G401.6 (cell line): ENCODE measurements around the gene WDFY2.

Experiments used
- FAIRE-seq: peaks from 2 replicates; lab custom pipeline; 2012; peaks lifted over from hg19 to GRCh38; lab: Jason Lieb, UNC

Gene WDFY2

DNA sequence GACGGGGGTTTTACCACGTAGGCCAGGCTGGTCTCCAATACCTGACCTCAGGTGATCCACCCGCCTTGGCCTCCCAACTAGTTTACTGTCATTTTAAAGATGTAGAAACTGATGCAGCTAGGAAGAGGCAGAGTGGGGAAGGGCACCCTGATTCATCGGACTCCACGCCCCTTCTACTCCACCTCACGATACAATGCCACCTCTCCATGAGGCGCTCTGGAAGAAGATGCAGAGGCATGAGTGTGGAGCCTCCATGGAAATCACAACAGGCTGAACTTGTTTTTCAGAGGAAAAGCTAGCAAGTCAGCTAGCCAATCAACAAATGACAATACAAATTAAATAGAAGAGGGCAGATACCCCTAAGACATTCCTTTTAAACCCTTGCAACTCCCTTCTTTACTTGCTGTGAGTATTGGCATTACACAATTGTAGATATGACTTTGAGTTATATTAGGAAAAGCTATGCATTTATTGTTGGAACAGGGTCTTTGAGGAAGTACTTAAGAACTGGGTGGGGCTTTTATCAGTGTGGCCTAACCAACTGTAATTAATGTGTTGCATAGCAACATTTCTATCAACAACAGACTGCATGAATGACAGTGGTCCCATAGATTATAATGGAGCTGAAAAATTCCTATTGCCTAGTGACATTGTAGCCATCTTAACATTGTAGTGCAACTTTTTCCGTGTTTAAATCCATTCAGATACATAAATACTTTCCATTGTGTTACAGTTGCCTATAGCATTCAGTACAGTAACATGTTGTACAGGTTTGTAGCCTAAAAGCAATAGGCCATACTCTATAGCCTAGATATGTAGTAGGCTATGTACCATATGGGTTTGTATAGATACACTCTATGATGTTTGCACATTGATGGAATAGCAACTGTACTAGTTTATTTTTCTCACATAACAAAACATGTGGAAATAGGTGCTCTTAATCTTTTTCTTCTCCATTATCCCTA lies 17.6 kb downstream of the WDFY2 start:
- FAIRE-seq, result no peak

DNA sequence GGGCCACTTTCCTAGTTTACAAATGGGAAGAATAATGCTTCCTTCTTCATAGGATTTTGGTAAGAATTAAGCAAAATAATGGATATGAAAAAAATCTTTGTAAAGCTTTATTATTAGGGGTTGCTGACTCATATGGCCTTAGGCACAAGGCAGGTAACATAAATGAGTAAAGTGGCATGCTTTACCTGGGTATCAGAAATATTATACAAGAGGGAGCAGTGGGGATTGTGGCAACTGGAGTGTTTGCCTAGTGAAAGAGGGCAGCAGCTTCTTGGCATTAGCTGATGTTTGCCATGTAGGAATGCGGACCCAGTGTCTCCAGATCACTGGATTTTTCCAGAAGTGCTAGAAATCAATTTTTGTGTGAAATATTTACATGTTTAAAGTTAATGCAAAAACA lies 19.5 kb downstream of the WDFY2 start:
- no peak for FAIRE-seq

DNA sequence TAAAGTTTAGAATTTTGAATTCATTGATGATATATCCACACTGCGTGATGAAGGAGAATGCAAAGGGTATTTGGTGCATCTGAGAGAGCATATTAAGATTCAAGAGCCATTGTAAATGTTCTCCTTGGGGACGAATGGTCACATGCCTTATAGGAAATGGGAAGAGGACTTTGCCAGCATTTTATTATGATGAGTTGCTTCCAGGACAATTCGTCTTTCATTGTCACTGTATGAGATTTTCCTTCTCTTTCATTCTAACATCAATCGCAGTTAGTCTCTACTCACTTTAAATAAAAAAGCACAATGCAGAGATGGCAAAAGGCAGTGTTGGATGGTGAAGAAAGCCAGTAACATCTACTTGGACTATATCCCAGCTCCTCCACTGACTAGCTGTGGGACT lies 21.4 kb downstream of the WDFY2 start:
- no peak for FAIRE-seq

DNA sequence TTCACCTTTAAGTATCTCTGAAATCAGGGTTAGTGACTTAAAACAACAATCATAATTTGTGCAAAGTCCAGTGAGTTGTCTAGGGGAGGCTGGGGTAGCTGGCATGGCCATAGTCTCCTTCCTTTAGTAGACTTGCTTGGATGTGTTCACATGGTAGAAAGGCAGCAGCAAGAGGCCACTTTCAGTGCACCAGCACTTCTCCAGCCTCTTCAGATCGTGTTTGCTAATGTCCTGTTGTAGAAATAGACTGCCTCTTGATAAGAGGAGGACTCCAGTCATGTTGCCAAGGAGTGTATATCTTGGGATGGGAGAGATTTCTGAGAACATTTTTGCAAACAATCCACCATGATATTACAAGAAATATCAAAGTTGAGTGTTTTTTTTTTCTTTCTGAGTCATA lies 22.9 kb downstream of the WDFY2 start:
- no peak for FAIRE-seq

DNA sequence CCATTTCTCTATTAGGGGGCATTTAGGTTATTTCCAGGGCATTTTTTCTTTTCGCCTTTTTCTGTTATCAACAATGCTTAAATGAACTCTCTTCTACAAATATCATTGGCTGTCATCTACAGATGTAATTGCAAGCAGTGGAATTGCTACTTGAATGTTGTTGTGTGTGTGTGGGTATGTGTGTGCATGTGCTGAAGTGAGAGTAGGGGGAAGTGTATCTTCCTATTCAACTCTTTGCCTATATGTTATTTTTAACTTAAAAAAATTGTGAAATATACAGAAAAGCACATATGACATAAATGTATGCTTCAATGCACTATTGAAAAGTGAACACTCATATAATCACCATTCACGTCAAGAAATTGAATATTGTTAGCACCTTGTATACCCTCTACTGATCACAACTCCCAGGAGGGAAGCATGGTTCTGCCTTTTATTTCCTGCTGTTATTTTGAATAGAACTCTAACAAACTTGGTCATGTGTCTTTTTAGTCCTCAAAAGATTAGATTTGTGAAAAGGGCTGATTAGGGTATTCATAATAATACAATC lies 24.7 kb downstream of the WDFY2 start:
- FAIRE-seq, result no peak

DNA sequence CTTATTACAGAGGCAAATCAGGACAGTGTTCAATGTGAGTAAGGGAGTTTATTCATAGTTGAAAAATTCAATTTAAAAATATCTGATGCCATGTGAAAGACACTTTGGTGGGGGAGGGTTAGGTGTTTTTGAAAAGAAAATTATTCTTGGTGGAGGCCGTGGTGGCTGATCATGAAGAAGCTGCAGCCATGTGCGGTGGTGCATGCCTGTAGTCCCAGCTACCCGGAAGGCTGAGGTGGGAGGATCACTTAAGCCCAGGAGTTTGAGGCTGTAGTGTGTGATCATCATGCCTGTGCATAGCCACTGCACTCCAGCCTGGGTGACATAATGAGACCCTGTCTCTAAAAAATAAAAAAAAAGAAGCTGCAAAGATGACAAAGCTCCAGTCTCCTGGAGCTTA lies 28.6 kb downstream of the WDFY2 start:
- no peak for FAIRE-seq

DNA sequence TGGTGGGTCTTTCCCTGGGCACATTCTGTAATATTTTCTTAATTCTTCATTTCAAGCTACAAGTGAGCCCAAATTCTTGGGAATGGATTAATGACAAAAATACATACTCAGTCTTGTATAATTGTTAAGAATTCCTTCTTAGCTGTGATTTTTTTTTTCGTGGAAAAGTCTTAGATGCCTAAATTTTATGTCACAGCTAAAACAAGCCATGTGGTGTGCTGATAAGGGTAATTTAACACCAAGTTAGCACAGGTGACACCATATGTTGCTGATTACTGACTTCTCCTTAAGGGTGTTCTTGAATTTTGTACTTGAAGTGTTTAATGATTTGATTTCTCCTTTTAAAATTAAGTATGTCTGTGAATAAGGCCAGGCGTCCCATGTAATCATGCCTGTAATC lies 29.3 kb downstream of the WDFY2 start:
- no peak for FAIRE-seq

DNA sequence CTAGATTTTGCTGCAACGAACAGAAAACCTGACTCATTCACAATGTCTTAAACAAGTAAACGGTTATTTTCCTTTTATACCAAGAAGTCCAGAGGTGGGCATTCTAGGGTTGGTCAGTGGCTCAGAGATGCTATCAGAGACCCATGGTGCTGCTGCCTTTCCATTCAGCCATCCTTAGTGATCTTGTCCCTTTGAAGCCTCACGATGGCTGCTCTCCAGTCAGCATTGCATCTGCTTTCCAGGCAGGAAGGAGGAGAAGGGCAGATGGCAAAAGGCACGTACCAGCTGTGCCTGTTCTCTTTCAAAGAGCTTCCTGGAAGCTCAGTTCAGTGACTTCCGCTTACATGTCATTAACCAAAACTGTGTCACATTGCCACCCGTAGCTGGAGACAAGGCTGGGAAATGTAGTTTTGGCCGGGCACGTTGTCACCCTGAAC lies 30.1 kb downstream of the WDFY2 start:
- FAIRE-seq, result no peak

DNA sequence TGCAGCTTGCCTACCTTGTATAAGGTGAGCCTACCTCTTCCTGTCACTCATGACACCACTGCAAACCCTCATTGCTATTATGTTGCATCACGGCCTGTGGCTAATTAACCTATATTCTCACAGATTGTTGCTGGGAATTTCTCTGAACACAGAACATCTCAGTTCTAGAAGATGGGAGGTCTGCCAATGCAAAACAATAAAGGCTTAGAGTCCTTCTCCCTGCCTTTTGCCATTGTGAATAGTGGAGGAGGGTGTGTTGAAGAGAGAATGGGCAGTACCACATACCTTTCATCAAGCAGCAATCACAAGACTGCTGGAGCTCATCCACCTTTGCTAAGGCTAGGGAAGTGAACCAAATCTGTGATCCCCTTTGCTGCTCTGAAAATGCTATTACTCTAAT lies 34.4 kb downstream of the WDFY2 start:
- FAIRE-seq, result no peak

DNA sequence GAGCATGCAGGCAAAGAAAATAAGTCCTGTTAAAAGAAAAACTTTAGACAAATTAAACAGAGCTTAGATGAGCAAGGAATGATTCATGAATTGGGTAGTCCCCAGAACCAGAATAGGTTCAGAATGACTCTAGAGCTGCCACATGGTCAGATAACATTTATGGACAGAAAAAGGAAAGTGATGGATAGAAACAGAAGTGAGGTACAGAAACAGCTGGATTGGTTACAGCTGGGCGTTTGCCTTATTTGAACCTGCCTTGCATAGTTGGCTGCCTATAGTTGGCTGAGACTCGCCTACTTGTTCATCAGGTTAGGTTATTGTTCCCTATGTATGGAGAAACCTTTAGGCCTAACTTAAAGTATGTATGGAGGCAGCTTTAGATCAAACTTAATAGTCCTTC lies 35.4 kb downstream of the WDFY2 start:
- no peak for FAIRE-seq

DNA sequence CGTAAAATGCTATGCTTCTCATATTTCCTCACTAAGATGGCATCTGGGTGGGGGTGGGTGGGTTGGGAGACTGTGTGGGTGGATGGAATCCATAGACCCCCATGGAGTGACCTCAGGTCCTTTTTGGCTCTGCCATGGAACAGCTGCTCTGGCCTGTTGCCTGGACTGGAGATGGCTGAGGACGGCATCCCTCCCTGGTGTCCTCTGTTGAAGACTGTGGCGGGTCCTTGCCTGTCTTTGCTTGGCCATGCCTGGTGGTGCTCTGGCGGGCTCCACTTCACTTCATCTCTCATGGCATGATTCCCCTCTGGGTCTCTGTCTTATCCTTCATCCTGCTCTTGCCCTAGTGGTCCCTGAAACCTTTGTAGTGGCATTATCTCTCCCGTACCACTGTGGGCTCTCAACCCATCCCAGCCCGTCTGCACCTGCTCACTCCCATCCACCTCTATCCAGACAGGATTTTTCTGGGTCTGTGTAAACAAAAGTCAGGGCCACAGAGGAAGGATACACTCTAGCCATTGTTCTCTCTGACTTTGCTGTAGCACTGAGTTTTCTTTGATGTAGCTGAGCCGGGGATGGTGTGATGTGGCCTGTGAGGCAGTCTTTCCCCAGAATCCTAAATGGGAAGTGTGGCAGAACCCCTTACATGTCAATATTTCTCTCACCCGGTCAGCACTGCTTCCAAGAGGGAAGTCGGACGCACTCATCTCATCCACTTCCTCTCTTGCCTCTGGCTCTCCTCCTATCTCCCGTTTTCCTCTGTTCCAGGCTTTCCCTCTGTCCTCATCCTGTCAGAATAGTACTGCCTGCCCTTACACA lies 36.1 kb downstream of the WDFY2 start:
- FAIRE-seq, result no peak

DNA sequence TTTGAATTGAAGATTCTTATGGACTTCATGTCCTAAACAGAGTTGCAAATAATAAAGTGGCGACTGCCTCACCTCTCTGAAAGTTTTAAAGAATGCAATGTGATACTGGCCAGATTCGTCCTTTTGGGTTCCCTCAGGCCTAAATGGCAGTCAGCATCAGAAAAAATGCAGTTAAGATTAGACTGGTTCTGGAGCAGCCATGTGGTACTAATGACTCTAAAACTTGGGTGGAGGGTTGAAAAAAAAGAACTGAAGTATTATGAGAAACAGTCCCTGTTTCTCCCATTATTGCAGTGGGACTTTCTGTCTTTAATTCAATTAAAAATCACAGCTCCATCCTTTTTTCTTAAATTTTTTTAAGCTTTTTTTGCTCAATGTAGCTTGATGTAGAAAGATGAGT lies 37.3 kb downstream of the WDFY2 start:
- no peak for FAIRE-seq

DNA sequence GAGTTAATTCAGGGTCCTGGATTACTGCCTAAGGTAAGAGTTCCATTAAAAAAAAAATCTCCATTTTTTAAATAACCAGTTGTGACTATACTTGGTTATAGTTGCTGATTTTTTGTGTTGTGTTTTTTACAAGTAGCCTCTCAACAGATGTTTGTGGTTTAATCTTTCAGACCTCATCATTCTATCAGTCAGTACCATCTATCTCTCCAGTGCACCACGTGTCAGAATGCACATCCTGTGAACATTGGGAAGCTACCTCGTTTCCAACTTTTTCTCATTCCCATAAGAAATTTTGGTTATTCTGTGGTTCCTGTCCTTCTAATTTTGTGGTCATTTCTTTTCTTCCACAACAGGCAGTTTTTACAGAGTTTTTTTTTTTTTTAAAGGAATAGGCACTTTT lies 39.2 kb downstream of the WDFY2 start:
- FAIRE-seq, result no peak

DNA sequence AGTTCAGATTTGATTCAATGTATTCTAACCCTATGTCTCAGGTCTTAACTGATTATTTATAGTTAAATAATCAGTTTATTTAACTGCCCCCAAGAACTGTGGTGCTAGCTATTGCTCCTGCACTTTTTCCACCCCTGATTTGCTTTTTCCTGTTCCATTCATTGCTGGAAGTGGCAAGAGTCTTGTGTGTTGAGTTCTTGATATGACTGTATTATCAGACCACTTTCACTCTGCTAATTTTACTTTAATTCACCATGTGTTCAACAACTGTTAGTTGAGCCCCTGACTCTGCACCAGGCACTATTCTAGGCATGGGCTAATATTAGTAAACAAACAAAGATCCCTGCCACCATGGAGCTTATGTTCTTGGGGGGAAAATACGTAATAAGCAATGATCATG lies 39.9 kb downstream of the WDFY2 start:
- FAIRE-seq, result no peak

DNA sequence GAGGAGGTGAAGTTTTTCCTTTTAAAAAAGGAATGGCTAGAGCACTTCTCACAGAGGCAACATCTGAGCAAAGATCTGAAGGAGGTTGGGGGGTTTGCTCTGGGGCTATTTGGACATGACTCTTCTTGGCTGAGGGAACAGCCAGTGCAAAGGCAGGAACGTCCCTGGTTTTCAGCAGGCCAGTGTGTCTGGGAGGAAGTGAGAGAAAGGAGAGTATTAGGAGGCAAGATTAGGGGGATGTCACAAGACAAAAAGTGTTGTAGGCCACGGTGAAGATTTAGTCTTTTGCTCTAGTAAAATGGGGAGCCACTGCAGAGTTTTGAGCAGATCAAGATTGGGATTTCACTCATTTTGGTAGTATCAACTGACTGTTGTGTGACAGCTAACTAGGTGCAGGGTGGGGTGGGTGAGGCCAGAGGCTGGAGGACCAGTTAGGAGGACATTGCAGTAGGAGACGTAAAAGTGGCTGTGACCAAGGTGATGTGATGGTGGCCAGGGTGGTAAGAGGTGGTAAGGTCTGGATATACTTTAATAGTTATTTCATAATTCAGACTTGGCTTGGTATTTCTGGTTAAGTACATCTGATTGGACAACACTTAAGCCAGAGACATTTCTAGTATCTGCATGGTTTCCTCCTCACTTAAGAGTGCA lies 40.6 kb downstream of the WDFY2 start:
- no peak for FAIRE-seq

DNA sequence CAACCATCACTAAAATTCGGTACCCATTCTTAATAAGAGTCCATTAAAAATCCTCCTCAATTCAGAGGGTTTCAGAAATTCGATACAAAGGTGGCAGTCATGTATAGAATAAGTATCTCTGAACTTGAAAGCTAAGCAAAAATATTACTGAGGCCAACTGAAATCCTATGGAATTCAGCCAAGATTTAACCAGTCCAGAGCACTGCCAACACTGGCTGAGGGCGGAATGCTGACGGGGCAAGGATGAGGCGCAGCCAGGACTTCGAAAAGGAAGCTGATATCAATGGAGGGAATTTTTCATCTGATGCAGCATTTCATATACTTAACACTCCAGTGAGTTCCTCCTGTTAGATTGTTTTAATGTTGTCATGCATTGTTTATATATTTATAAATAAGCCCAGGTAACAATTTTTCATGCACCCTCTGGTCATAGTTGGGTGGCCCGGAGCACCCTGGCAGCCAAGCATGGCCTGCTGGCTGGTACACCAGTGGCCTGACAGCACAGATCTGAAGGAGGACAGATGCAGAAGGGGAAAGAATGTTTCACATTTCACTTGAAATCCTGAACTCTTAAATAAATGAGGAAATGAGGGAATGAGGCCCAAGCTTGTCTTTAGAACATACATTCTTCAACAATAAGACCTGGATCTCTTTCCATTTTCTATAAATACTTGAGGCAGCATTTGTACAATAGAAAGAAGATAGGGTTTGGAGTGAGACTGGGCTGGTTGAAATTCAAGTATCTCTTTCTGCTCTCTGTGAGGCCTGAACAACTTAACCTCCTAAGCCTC lies 41.5 kb downstream of the WDFY2 start:
- no peak for FAIRE-seq

DNA sequence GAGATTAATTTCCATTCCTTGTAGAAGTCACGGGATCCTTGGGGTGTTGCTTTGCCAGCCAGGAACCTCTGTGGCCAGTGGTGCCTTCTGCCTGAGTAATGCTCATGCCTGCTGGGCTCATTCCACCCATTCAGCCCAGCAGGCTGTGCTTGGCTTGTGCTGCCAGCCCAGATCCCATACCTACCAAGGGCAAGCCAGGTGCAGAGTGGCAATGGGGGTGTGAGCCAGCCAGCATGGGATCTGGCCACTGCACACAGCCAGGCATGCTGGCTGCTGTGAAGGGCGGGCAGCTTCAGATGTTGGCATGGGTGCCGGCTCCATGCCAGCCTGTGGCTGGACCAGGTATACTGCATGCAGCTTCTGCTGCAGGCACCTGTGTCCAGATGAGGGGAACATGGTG lies 42.5 kb downstream of the WDFY2 start:
- no peak for FAIRE-seq

DNA sequence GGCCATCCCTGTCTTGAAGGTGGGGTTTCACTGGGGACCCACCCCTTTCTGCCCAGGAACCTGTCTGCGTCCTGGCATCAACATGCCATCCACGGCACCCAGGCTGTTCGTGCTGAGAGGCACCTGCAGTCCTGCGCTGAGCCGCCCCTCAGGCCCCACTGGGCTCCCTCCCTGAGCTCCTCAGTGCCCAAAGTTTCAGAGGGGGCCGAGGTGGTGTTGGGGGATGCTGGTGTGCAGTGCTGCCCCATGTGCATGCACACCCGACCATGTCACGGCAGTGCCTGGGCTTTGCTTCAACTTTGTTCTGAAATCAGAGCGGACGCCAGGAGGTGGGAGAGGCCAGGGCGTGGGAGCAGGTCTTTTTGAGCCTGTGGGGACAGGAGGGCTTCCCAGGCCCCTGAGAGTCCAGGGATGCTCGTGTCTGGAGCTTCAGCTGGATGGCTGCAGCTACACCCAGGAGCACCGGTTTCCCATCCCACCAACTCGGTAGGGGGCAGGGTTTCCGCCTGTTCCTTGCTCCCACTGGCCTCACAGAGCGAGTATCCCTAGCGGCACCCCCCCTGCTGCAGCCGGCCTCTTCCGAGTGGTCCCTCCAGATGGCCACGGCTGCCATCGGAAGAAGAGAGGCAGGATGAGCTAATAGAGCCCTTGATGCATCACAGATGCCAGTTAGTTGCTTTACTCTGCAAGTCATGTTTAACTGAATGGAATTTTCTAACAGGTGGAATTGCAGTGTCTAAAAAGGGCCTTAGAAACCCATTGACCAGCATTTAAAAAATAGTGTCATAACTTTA lies 44.0 kb downstream of the WDFY2 start:
- no peak for FAIRE-seq

DNA sequence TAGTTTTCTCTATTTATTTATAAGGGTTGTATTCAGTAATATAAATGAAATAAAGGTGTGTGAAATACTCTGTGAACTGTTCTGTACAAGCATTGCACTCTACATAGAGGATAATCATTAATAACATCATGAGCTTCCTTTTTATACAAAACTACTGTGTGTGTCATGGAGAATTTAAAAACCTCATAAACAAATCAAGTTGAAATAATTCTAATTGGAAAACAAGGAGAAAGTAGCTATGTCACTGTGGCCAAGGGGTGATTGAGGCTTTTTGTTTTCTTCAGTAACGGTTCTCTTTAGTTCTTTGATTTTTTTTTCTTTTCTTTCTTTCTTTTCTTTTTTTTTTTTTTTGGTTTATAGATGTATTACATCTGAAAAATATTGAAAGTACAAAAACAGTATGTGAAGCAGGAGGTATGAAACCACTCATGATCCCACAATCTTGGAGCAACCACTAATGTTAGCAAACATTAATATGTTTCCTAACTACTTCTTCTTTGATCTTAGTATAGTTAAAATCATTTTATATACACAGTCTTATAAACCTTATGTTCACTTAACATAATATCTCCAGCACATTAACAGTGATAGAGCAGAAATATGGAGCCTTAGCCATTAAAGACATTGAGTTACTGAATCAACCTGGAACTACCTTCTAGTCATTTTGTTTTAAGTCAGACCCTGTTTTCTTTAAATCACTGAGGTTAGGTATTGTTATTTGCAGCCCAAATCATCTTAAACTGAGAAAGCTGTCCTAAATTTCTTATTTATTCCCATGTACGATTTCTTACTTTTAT lies 45.4 kb downstream of the WDFY2 start:
- peak; percentile 21 for FAIRE-seq

DNA sequence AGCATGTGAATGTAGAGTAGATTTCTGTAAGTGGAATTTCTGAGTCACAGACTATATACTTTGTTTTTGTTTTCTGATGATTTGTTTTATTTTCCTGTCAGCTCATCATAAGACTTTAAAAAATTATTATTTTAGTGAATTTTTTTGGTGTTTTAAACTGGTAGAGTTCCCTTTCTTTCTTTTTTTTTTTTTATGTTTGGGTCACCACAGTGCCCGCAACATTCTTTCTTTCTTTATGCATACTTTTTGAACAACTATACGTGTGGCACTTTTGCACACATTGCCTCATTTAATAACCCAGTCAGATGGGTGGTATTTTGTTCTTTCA lies 46.0 kb downstream of the WDFY2 start:
- FAIRE-seq, result no peak
